Liver (tissue), 3 donors: Measurements from ENCODE around the gene GPR84.

Source experiments
- CTCF ChIP-seq: fragments of 150-350 bp; IDR thresholded peaks from 2 replicates; pipeline ENCODE4 v1.5.1; 2017; ENCODE audit warnings: improper control_type of control experiment, low read depth, low read length; ENCODE audit not compliant: missing input control
- EGR1 ChIP-seq, 2 donors: IDR thresholded peaks; 2 replicates each; pipeline ENCODE4 v1.6.1; 2016 to 2018; ENCODE audit warnings: antibody characterized with exemption in 2 of 2, low read depth in 2 of 2
- FOXA1 ChIP-seq: IDR thresholded peaks from 2 replicates; pipeline ENCODE4 v1.6.1; 2016; ENCODE audit warnings: antibody characterized with exemption
- GABPA ChIP-seq, 2 donors: IDR thresholded peaks in 1 of 2; conservative IDR thresholded peaks in 1 of 2; 2 replicates each; pipeline ENCODE4 v1.6.1; 2016; ENCODE audit warnings: antibody characterized with exemption in 2 of 2, mild to moderate bottlenecking in 1 of 2, moderate library complexity in 1 of 2
- HNF4G ChIP-seq: IDR thresholded peaks from 2 replicates; pipeline ENCODE4 v1.6.1; 2016; ENCODE audit warnings: antibody characterized with exemption
- JUND ChIP-seq, 2 donors: IDR thresholded peaks; 2 replicates each; pipeline ENCODE4 v1.6.1; 2016; ENCODE audit warnings: antibody characterized with exemption in 2 of 2
- MAX ChIP-seq: IDR thresholded peaks from 2 replicates; pipeline ENCODE4 v1.6.1; 2016; ENCODE audit warnings: antibody characterized with exemption
- RAD21 ChIP-seq, 2 donors: IDR thresholded peaks; 2 replicates each; pipeline ENCODE4 v1.6.1; 2016; ENCODE audit warnings: antibody characterized with exemption in 2 of 2, mild to moderate bottlenecking in 2 of 2
- REST ChIP-seq: IDR thresholded peaks from 2 replicates; pipeline ENCODE4 v1.6.1; 2016; ENCODE audit warnings: antibody characterized with exemption, mild to moderate bottlenecking
- RXRA ChIP-seq, 2 donors: IDR thresholded peaks; 2 replicates each; pipeline ENCODE4 v1.6.1; 2017 to 2018; ENCODE audit warnings: antibody characterized with exemption in 2 of 2, mild to moderate bottlenecking in 1 of 2
- TAF1 ChIP-seq: conservative IDR thresholded peaks from 2 replicates; pipeline ENCODE4 v1.6.1; 2016; ENCODE audit warnings: antibody characterized with exemption, mild to moderate bottlenecking
- YY1 ChIP-seq: IDR thresholded peaks from 2 replicates; pipeline ENCODE4 v1.6.1; 2016; ENCODE audit warnings: antibody characterized with exemption, mild to moderate bottlenecking
- ZBTB33 ChIP-seq: IDR thresholded peaks from 2 replicates; pipeline ENCODE4 v1.6.1; 2016; ENCODE audit warnings: antibody characterized with exemption
- donor health status: healthy.
- donor health status: healthy.

GRCh38 chr12:54356951-54357356, 7.3 kb downstream of the GPR84 start:
- TF ChIP-seq CTCF (no peak), MAX (no peak), RAD21 (IDR thresholded peaks at IDR 0.05) (no peak), JUND (IDR thresholded peaks at IDR 0.05) (no peak), EGR1 (IDR thresholded peaks at IDR 0.05; ENCODE audit: low read depth in 2 of 2) (no peak), REST (no peak), YY1 (no peak), ZBTB33 (no peak), HNF4G (no peak), TAF1 (no peak), GABPA (IDR thresholded peaks at IDR 0.05 in 1 of 2, conservative IDR thresholded peaks at IDR 0.05 in 1 of 2) (no peak), RXRA (IDR thresholded peaks at IDR 0.05) (no peak), FOXA1 (no peak)
